GM18951 (cell line): Measurements from ENCODE around the gene RXRB.
"Not testable (repeated sequence)": the region's sequence is repeated elsewhere in the genome, so short reads cannot be mapped to it uniquely, and the experiment has no call there.

Experiments
- POLR2A ChIP-seq: IDR thresholded peaks from 4 replicates; pipeline ENCODE4 v1.6.1; 2011; ENCODE audit warnings: mild to moderate bottlenecking; ENCODE audit not compliant: insufficient read length, insufficient read depth; ENCODE audit errors: extremely low read depth
- in situ Hi-C: fragments of 300-500 bp; cut with MboI; formaldehyde crosslinking; loops from one replicate; pipeline ENCODE4 v1.12.0; 2022; ENCODE audit warnings: low sequenced_read_pairs, mixed read lengths, inconsistent platforms; ENCODE audit not compliant: unreplicated experiment

RXRB gene

GRCh38 chr6:33161354-33162331, 38.8 kb downstream of the RXRB start:
- in situ Hi-C loops, result loop anchor here (5.0 kb wide), 1 partner anchor 91 kb away; no protein-coding TSS in a partner anchor

GRCh38 chr6:33160728-33161344, 39.6 kb downstream of the RXRB start:
- no peak for TF ChIP-seq POLR2A
- in situ Hi-C loops, result loop anchor here (5.0 kb wide), 1 partner anchor 91 kb away; no protein-coding TSS in a partner anchor

More at GRCh38 chr6:33161354-33162331, 38.8 kb downstream of the RXRB start:
- no peak for TF ChIP-seq POLR2A

GRCh38 chr6:33160096-33160495, 40.4 kb downstream of the RXRB start:
- no peak for TF ChIP-seq POLR2A
- in situ Hi-C loops, result loop anchor here (5.0 kb wide), 1 partner anchor 92 kb away; no protein-coding TSS in a partner anchor

GRCh38 chr6:33156964-33157363, 43.5 kb downstream of the RXRB start:
- in situ Hi-C loops, result no loop called here
- no peak for TF ChIP-seq POLR2A

- TF ChIP-seq POLR2A, result no peak
- in situ Hi-C loops, result no loop called here
Measured at GRCh38 chr6:33156561-33156960, 43.9 kb downstream of the RXRB start.

- no peak for TF ChIP-seq POLR2A
Measured at GRCh38 chr6:33154349-33154748, 46.1 kb downstream of the RXRB start.

GRCh38 chr6:33151050-33151449, 49.4 kb downstream of the RXRB start:
- in situ Hi-C loops, result no loop called here
- no peak for TF ChIP-seq POLR2A

More at GRCh38 chr6:33154349-33154748, 46.1 kb downstream of the RXRB start:
- in situ Hi-C loops, result no loop called here

GRCh38 chr6:33150560-33150959, 49.9 kb downstream of the RXRB start:
- in situ Hi-C loops, result not testable (repeated sequence)

GRCh38 chr6:33147807-33148666, 52.4 kb downstream of the RXRB start:
- in situ Hi-C loops, result no loop called here

GRCh38 chr6:33144373-33144772, 56.1 kb downstream of the RXRB start:
- in situ Hi-C loops, result no loop called here
- TF ChIP-seq POLR2A, result no peak

More at GRCh38 chr6:33147807-33148666, 52.4 kb downstream of the RXRB start:
- TF ChIP-seq POLR2A, result no peak
